CD14-positive monocyte (primary cell): ENCODE data around the gene MORC4. TPM values are rescaled to one million over a fixed set of nuclear protein-coding genes. Genes with fewer than 3 reads are reported as not detected.

Experiments
- DNase-seq, 3 donors: peaks; one replicate each; pipeline ENCODE4 v3.0.0-alpha.2; 2011 to 2022
- H2AFZ ChIP-seq: 2 replicates; pipeline ENCODE4 v1.6.0; 2012; ENCODE audit warnings: mild to moderate bottlenecking, low read depth, low read length, inconsistent platforms; ENCODE audit not compliant: insufficient read depth, poor library complexity, severe bottlenecking
- H3K27ac ChIP-seq, 2 donors: 1 replicate in 1 of 2; 2 replicates in 1 of 2; pipeline ENCODE4 v1.5.1; 2012 to 2013; ENCODE audit warnings: low read length in 2 of 2, control low read depth in 1 of 2, inconsistent platforms in 1 of 2, low read depth in 1 of 2, mild to moderate bottlenecking in 1 of 2
- H3K27me3 ChIP-seq, 2 donors: one replicate each; pipeline versions ENCODE4 v1.6.0 to v1.6.1; 2011 to 2013; ENCODE audit warnings: low read length in 2 of 2; ENCODE audit not compliant: control insufficient read depth in 2 of 2, insufficient read depth in 2 of 2
- H3K36me3 ChIP-seq, 2 donors: replicated peaks in 1 of 2; 1 replicate in 1 of 2; 2 replicates in 1 of 2; pipeline versions ENCODE4 v1.5.1 to v1.6.1; 2012 to 2013; ENCODE audit warnings: low read length in 2 of 2, control low read depth in 1 of 2, inconsistent platforms in 1 of 2, mild to moderate bottlenecking in 1 of 2; ENCODE audit not compliant: insufficient read depth in 2 of 2, control insufficient read depth in 1 of 2
- H3K4me1 ChIP-seq, 2 donors: 1 replicate in 1 of 2; 2 replicates in 1 of 2; pipeline versions ENCODE4 v1.5.1 to v1.6.1; 2012 to 2013; ENCODE audit warnings: low read length in 2 of 2, control low read depth in 1 of 2, inconsistent platforms in 1 of 2, mild to moderate bottlenecking in 1 of 2, moderate library complexity in 1 of 2; ENCODE audit not compliant: insufficient read depth in 2 of 2, control insufficient read depth in 1 of 2
- H3K4me2 ChIP-seq: replicated peaks from 2 replicates; pipeline ENCODE3; 2012; ENCODE audit warnings: low read length, moderate library complexity, mild to moderate bottlenecking; ENCODE audit not compliant: poor library complexity, severe bottlenecking; ENCODE audit errors: extremely low read depth
- H3K4me3 ChIP-seq, 3 experiments: fragments of 200-600 bp in 1 of 3; sonication (generic) in 1 of 3; replicated peaks in 1 of 3; 1 replicate in 2 of 3; 2 replicates in 1 of 3; pipeline ENCODE4 v1.5.1; 2011 to 2013; ENCODE audit warnings: low read length in 3 of 3, mild to moderate bottlenecking in 3 of 3, control low read depth in 2 of 3, low read depth in 2 of 3, inconsistent platforms in 1 of 3, moderate library complexity in 1 of 3
- H3K79me2 ChIP-seq: 2 replicates; pipeline ENCODE4 v1.6.0; 2012; ENCODE audit warnings: mild to moderate bottlenecking, control low read depth, inconsistent platforms, low read length, moderate library complexity; ENCODE audit not compliant: insufficient read depth
- H3K9ac ChIP-seq: 2 replicates; pipeline ENCODE4 v1.6.0; 2017; ENCODE audit warnings: low read length, mild to moderate bottlenecking; ENCODE audit not compliant: insufficient read depth, poor library complexity, severe bottlenecking
- H3K9me3 ChIP-seq, 2 donors: replicated peaks in 1 of 2; 1 replicate in 1 of 2; 2 replicates in 1 of 2; pipeline versions ENCODE4 v1.5.1 to v1.6.1; 2012 to 2013; ENCODE audit warnings: low read length in 2 of 2, control low read depth in 1 of 2; ENCODE audit not compliant: control insufficient read depth in 1 of 2, insufficient read depth in 1 of 2
- H4K20me1 ChIP-seq: 2 replicates; pipeline ENCODE4 v1.6.0; 2012; ENCODE audit warnings: mild to moderate bottlenecking, low read length, control low read depth, moderate library complexity; ENCODE audit not compliant: insufficient read depth
- H3K27ac Mint-ChIP-seq, 7 donors: one replicate each; pipeline ENCODE4 v1.8.0; 2020; ENCODE audit warnings: mild to moderate bottlenecking in 7 of 7, mixed read lengths in 7 of 7, moderate library complexity in 6 of 7, inconsistent platforms in 2 of 7
- H3K27me3 Mint-ChIP-seq, 3 donors: one replicate each; pipeline ENCODE4 v1.8.0; 2021 to 2022; ENCODE audit warnings: low read depth in 3 of 3, mild to moderate bottlenecking in 3 of 3, mixed read lengths in 3 of 3, moderate library complexity in 3 of 3, inconsistent platforms in 1 of 3
- H3K36me3 Mint-ChIP-seq, 2 donors: one replicate each; pipeline ENCODE4 v1.8.0; 2020; ENCODE audit warnings: mixed read lengths in 2 of 2, inconsistent platforms in 1 of 2, mild to moderate bottlenecking in 1 of 2
- H3K4me1 Mint-ChIP-seq: one replicate; pipeline ENCODE4 v1.8.0; 2020; ENCODE audit warnings: mild to moderate bottlenecking, mixed read lengths
- H3K4me3 Mint-ChIP-seq, 2 donors: one replicate each; pipeline ENCODE4 v1.8.0; 2020; ENCODE audit warnings: mild to moderate bottlenecking in 2 of 2, mixed read lengths in 2 of 2, moderate library complexity in 1 of 2
- H3K9me3 Mint-ChIP-seq, 7 donors: one replicate each; pipeline ENCODE4 v1.8.0; 2020 to 2022; ENCODE audit warnings: mixed read lengths in 7 of 7, mild to moderate bottlenecking in 6 of 7, moderate library complexity in 6 of 7, inconsistent platforms in 2 of 7
- WGBS: methylation state at CpG from one replicate; pipeline ENCODE4 v1.1.5; 2013; ENCODE audit warnings: missing lambda C conversion rate; ENCODE audit not compliant: insufficient coverage; 5-methylcytosine and 5-hydroxymethylcytosine counted together
- intact Hi-C, 2 donors: fragments of 100-400 bp; cut with micrococcal nuclease; formaldehyde crosslinking; loops; one replicate each; pipeline versions ENCODE4 v1.15.0 to v1.15.1; 2023
- polyA plus RNA-seq, 3 donors: library from polyadenylated mRNA; depleted of rRNA in 1 of 3; unstranded in 2 of 3; stranded (reverse) in 1 of 3; fragments of 300-500 nt in 2 of 3; fragments of >200 nt in 1 of 3; fragmentation: Illumina TruSeq in 2 of 3; gene quantifications; 1 replicate in 2 of 3; 2 replicates in 1 of 3; pipeline ENCODE4 v1.2.3, GENCODE V29; 2012 to 2021
- TF ChIP-seq, protein P1 (sequence below): fragments of 200-600 bp; IDR thresholded peaks from one replicate; pipeline ENCODE4 v1.8.0; 2022; ENCODE audit warnings: antibody characterized with exemption, mild to moderate bottlenecking

Gene MORC4
- polyA plus RNA-seq, 3 donors, result 0.06 to 0.23 (median 0.10) TPM

DNA sequence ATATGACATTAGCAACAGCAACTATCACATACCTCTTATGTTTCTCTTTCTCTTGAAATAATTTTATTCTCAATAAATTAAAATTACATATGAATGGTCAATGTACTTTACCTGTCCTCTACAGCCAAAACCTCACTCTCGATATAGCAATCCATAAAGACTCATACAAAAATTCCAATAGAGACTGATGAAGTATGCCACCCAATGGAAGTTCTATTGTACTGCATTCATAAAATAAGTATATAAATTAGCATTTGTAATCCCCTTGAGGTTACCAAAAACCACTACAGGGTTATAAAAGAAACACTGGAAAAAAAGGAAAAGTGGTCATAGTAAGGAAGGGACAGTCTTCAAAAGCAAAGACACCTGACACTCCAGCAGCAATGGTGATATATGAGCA is 47.0 kb downstream of the MORC4 start:
- Mint-ChIP-seq H3K4me3 (no peak overlapping the region), H3K27me3 (no peaks in the 10 kb centered on the region), H3K4me1 (peaks cover 4% of the 10 kb centered on the region), H3K9me3 (no peaks in the 10 kb centered on the region), H3K36me3 (no peaks in the 10 kb centered on the region), H3K27ac (no peak overlapping the region)
- H3K4me2 ChIP-seq, result no peak overlapping the region
- H3K27me3 ChIP-seq, result no peaks in the 10 kb centered on the region
- intact Hi-C loops, result no loop called here
- H3K4me1 ChIP-seq, result no peaks in the 10 kb centered on the region
- no peaks in the 10 kb centered on the region for H4K20me1 ChIP-seq
- TF ChIP-seq, protein P1, sequence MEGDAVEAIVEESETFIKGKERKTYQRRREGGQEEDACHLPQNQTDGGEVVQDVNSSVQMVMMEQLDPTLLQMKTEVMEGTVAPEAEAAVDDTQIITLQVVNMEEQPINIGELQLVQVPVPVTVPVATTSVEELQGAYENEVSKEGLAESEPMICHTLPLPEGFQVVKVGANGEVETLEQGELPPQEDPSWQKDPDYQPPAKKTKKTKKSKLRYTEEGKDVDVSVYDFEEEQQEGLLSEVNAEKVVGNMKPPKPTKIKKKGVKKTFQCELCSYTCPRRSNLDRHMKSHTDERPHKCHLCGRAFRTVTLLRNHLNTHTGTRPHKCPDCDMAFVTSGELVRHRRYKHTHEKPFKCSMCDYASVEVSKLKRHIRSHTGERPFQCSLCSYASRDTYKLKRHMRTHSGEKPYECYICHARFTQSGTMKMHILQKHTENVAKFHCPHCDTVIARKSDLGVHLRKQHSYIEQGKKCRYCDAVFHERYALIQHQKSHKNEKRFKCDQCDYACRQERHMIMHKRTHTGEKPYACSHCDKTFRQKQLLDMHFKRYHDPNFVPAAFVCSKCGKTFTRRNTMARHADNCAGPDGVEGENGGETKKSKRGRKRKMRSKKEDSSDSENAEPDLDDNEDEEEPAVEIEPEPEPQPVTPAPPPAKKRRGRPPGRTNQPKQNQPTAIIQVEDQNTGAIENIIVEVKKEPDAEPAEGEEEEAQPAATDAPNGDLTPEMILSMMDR, result no peak
- H3K4me3 ChIP-seq, result no peak overlapping the region
- no peaks in the 10 kb centered on the region for H3K9me3 ChIP-seq
- H3K79me2 ChIP-seq, result no peaks in the 10 kb centered on the region
- DNase-seq, result no peak
- WGBS, result no CpG with 5 or more reads among the region's 1 CpG
- no peak overlapping the region for H3K9ac ChIP-seq
- H2AFZ ChIP-seq, result no peak overlapping the region
- no peaks in the 10 kb centered on the region for H3K36me3 ChIP-seq
- H3K27ac ChIP-seq, result no peak overlapping the region

DNA sequence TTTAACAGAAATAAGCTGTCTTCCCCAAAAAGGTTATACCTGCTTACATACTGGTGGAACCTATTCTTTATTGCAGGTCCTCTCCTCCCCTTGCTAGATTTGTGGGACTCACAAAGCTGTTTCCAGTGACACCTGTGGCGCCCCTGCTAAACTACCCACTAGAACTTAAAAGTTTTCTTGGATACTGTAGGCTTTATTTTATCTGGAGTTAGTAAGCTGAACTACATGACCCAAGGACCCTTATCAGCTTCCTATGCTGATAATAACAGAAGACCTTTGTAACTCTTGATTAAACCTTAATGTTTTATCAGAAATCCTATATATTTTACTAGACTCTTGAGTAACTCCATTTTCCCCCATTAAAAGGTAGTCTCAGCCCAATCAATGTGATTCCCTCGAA is 47.5 kb downstream of the MORC4 start:
- Histone ChIP-seq H3K27ac (no peak overlapping the region), H3K4me2 (no peak overlapping the region), H3K4me1 (no peaks in the 10 kb centered on the region), H2AFZ (no peak overlapping the region), H3K27me3 (no peaks in the 10 kb centered on the region), H3K9me3 (no peaks in the 10 kb centered on the region), H3K36me3 (no peaks in the 10 kb centered on the region), H4K20me1 (no peaks in the 10 kb centered on the region), H3K9ac (no peak overlapping the region), H3K4me3 (no peak overlapping the region), H3K79me2 (no peaks in the 10 kb centered on the region)
- Mint-ChIP-seq H3K36me3 (no peaks in the 10 kb centered on the region), H3K4me1 (peaks cover 4% of the 10 kb centered on the region), H3K27me3 (no peaks in the 10 kb centered on the region), H3K4me3 (no peak overlapping the region), H3K9me3 (no peaks in the 10 kb centered on the region), H3K27ac (no peak overlapping the region)
- TF ChIP-seq, protein P1, result no peak
- intact Hi-C loops, result no loop called here
- WGBS, result no CpG with 5 or more reads among the region's 2 CpGs
- no peak for DNase-seq
